ENCODE measurements around the gene ICE1. TPM values are rescaled to one million over a fixed set of nuclear protein-coding genes. Genes with fewer than 3 reads are reported as not detected.
"Not testable (repeated sequence)": the region's sequence is repeated elsewhere in the genome, so short reads cannot be mapped to it uniquely, and the experiment has no call there.

ICE1 gene
- total RNA-seq, 1 donor from 2014 or later, result 36.4 TPM

DNA sequence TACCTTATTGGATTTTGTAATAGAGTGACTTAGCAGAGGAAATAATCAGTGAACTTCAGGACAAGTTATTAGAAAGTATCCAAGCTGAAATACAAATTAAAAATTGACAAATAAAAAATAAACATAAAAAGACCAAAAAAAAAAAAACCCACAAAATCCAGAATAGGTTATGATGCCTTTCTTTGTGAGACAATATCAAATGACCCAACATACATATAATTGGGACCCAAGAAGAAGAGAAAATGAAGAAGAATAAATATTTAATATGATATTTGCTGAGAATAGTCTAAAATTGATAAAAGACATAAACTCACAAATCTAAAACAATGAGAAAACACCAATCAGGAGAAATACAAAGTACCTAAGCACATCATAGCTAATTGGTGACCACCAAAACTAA, 81.8 kb downstream of the ICE1 start:
- peaks cover 21% of the 10 kb centered on the region for H3K9me3 Mint-ChIP-seq (ENCODE audit: low read depth)
- H3K27ac Mint-ChIP-seq (ENCODE audit: unreplicated experiment), result no peak overlapping the region
- no peaks in the 10 kb centered on the region for H3K36me3 Mint-ChIP-seq (ENCODE audit: low read depth)
- no peak overlapping the region for H3K4me3 Mint-ChIP-seq (ENCODE audit: unreplicated experiment)
- no peaks in the 10 kb centered on the region for H3K4me1 Mint-ChIP-seq (ENCODE audit: low read depth)
- TF ChIP-seq, protein P1, sequence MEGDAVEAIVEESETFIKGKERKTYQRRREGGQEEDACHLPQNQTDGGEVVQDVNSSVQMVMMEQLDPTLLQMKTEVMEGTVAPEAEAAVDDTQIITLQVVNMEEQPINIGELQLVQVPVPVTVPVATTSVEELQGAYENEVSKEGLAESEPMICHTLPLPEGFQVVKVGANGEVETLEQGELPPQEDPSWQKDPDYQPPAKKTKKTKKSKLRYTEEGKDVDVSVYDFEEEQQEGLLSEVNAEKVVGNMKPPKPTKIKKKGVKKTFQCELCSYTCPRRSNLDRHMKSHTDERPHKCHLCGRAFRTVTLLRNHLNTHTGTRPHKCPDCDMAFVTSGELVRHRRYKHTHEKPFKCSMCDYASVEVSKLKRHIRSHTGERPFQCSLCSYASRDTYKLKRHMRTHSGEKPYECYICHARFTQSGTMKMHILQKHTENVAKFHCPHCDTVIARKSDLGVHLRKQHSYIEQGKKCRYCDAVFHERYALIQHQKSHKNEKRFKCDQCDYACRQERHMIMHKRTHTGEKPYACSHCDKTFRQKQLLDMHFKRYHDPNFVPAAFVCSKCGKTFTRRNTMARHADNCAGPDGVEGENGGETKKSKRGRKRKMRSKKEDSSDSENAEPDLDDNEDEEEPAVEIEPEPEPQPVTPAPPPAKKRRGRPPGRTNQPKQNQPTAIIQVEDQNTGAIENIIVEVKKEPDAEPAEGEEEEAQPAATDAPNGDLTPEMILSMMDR (IDR thresholded peaks at IDR 0.05), result no peak
- no peak for DNase-seq (ENCODE audit: low spot score)
- peaks cover 19% of the 10 kb centered on the region for H3K27me3 Mint-ChIP-seq (ENCODE audit: low read depth)

DNA sequence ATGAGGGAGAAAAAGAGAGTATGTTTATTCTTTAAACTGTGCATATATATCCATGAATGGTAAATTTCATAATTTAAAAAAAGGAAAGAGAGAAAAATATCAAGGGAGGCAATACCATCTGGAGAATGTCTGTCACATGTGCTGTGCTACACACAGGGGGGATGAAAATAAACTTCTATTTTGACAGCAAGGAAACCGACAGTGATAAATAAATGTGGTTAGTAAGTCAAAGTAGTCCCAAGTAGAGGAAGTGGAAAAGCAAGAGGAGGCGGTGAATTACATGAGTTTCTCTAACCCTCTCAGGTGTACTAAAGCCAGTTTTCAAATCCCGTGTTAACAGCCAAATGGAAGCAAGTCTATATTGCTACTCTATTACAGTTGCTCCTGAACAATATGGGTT, 83.3 kb downstream of the ICE1 start:
- H3K9me3 Mint-ChIP-seq (ENCODE audit: low read depth), result peaks cover 21% of the 10 kb centered on the region
- no peaks in the 10 kb centered on the region for H3K36me3 Mint-ChIP-seq (ENCODE audit: low read depth)
- H3K4me1 Mint-ChIP-seq (ENCODE audit: low read depth), result no peaks in the 10 kb centered on the region
- peaks cover 28% of the 10 kb centered on the region for H3K27me3 Mint-ChIP-seq (ENCODE audit: low read depth)
- TF ChIP-seq, protein P1 (IDR thresholded peaks at IDR 0.05), result no peak
- DNase-seq (ENCODE audit: low spot score), result no peak
- H3K4me3 Mint-ChIP-seq (ENCODE audit: unreplicated experiment), result no peak overlapping the region
- no peak overlapping the region for H3K27ac Mint-ChIP-seq (ENCODE audit: unreplicated experiment)

DNA sequence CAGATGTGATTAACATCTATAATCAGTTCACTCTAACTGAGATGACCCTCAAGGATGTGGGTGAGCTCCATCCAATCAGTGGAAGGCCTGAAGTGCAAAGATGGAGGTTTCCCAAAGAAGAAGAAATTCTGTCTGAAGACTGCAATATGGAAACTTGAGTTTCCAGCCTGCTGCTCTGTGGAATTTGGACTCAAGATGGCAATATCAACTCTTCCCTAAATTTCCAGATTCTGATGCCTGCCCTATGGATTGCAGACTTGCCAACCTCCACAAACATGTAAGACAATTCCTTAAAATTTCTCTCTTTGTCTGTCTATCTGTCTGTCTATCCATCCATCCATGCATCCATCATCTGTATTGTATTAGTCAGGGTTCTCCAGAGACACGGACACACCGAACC, 85.9 kb downstream of the ICE1 start:
- no peak overlapping the region for H3K27ac Mint-ChIP-seq (ENCODE audit: unreplicated experiment)
- no peak overlapping the region for H3K4me3 Mint-ChIP-seq (ENCODE audit: unreplicated experiment)
- H3K4me1 Mint-ChIP-seq (ENCODE audit: low read depth), result no peaks in the 10 kb centered on the region
- peaks cover 16% of the 10 kb centered on the region for H3K9me3 Mint-ChIP-seq (ENCODE audit: low read depth)
- H3K36me3 Mint-ChIP-seq (ENCODE audit: low read depth), result no peaks in the 10 kb centered on the region
- peaks cover 22% of the 10 kb centered on the region for H3K27me3 Mint-ChIP-seq (ENCODE audit: low read depth)
- TF ChIP-seq, protein P1 (IDR thresholded peaks at IDR 0.05), result no peak
- no peak for DNase-seq (ENCODE audit: low spot score)

DNA sequence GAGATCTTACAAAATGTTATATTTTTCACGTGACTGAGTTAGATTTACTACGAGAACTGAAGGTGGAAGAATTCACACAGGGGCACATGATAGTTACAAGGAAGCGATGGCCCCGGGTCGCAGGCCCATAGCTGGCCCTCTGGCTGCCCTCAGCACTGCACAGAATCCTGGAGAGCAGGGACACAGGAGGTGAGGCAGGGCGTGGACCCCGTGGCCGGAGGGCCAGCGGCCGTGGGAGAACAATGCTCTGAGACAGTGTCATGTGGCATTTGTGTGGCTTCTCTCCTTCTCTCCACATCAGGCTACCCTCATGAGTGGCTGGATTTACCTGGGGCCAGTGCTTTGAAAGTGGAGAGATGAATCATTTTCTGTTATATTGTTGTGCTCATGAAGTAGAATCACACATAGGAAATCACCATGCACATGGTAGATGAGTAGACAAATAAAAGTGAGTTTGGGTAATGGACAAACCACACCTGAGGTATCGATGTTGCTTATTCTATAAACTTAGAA, 89.5 kb downstream of the ICE1 start:
- Mint-ChIP-seq H3K36me3 (ENCODE audit: low read depth) (no peaks in the 10 kb centered on the region), H3K27ac (ENCODE audit: unreplicated experiment) (no peak overlapping the region), H3K9me3 (ENCODE audit: low read depth) (no peaks in the 10 kb centered on the region), H3K4me1 (ENCODE audit: low read depth) (no peaks in the 10 kb centered on the region), H3K27me3 (ENCODE audit: low read depth) (peaks cover 20% of the 10 kb centered on the region), H3K4me3 (ENCODE audit: unreplicated experiment) (no peak overlapping the region)
- TF ChIP-seq, protein P1 (IDR thresholded peaks at IDR 0.05), result no peak
- no peak for DNase-seq (ENCODE audit: low spot score)

DNA sequence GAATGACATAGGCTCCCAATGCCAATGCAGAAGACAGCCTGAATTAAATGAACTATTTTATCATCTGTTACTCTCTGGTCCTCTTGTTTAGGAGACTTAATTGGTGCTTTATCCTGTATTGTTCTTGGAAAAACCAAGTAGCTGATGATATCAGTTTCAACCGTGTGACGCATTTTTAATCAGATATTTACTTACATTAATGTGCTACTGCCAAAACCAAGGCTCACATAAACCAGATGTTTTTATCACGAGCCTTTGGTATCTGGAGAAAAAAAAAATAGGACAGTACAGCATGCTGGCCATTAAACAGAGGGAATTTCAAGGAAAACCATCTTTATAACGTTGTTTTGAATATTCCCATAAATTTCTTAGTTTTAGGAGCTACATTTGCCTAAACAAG, 90.1 kb downstream of the ICE1 start:
- H3K36me3 Mint-ChIP-seq (ENCODE audit: low read depth), result no peaks in the 10 kb centered on the region
- TF ChIP-seq, protein P1 (IDR thresholded peaks at IDR 0.05), result no peak
- no peak overlapping the region for H3K4me3 Mint-ChIP-seq (ENCODE audit: unreplicated experiment)
- H3K4me1 Mint-ChIP-seq (ENCODE audit: low read depth), result no peaks in the 10 kb centered on the region
- no peak overlapping the region for H3K27ac Mint-ChIP-seq (ENCODE audit: unreplicated experiment)
- no peaks in the 10 kb centered on the region for H3K9me3 Mint-ChIP-seq (ENCODE audit: low read depth)
- H3K27me3 Mint-ChIP-seq (ENCODE audit: low read depth), result peaks cover 20% of the 10 kb centered on the region
- DNase-seq (ENCODE audit: low spot score), result no peak

DNA sequence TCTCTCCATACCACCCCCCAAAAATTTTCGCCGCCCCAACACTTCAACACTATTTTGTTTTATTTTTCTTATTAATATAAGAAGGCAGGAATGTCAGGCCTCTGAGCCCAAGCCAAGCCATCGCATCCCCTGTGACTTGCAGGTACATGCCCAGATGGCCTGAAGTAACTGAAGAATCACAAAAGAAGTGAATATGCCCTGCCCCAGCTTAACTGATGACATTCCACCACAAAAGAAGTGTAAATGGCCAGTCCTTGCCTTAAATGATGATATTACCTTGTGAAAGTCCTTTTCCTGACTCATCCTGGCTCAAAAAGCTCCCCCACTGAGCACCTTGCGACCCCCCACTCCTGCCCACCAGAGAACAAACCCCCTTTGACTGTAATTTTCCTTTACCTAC, 98.1 kb downstream of the ICE1 start:
- not testable (repeated sequence) for H3K4me1 Mint-ChIP-seq (ENCODE audit: low read depth); H3K9me3 Mint-ChIP-seq (ENCODE audit: low read depth); H3K36me3 Mint-ChIP-seq (ENCODE audit: low read depth); DNase-seq (ENCODE audit: low spot score); H3K27ac Mint-ChIP-seq (ENCODE audit: unreplicated experiment); H3K4me3 Mint-ChIP-seq (ENCODE audit: unreplicated experiment)
- H3K27me3 Mint-ChIP-seq (ENCODE audit: low read depth), result peaks cover 22% of the 10 kb centered on the region

Data from chondrocyte (in vitro differentiated cells).